NCI-H2107 (cell line): Measurements from ENCODE around the gene APOA5.
A peak's percentile ranks its signal among the peaks of the same experiment; 100 is the strongest.
"Not testable (repeated sequence)": the region's sequence is repeated elsewhere in the genome, so short reads cannot be mapped to it uniquely, and the experiment has no call there.

ENCODE experiments used
- DNase-seq: peaks from one replicate; lab custom pipeline; 2025; lab: John Stamatoyannopoulos, UW

Gene APOA5

GRCh38 chr11:116773203-116774097 is 18.2 kb downstream of the APOA5 start:
- no peak for DNase-seq

GRCh38 chr11:116772443-116773202 is 19.1 kb downstream of the APOA5 start, which contains the start of gene BUD13:
TSS of gene BUD13 (minus strand) at chr11:116772987. CDS start at chr11:116772964, 23 bp downstream.
- DNase-seq: peak; percentile 86

GRCh38 chr11:116771935-116772334 is 19.7 kb downstream of the APOA5 start:
- DNase-seq: no peak

GRCh38 chr11:116762132-116762531 is 29.5 kb downstream of the APOA5 start:
- no peak for DNase-seq

- not testable (repeated sequence) for DNase-seq
Measured at GRCh38 chr11:116756044-116756443, 35.6 kb downstream of the APOA5 start.

GRCh38 chr11:116750070-116750718 is 41.5 kb downstream of the APOA5 start:
- no peak for DNase-seq

GRCh38 chr11:116742104-116742503 is 49.6 kb downstream of the APOA5 start:
- DNase-seq: no peak

- DNase-seq: no peak
Measured at GRCh38 chr11:116740741-116741140, 50.9 kb downstream of the APOA5 start.
